GM12891 (cell line): Measurements from ENCODE around the gene MVB12B.

Experiments used
- DNase-seq: peaks from one replicate; pipeline ENCODE4 v3.0.0; 2011; ENCODE audit warnings: low spot score; ENCODE audit not compliant: insufficient read length
- FAIRE-seq: peaks from 2 replicates; lab custom pipeline; 2011; peaks lifted over from hg19 to GRCh38; lab: Jason Lieb, UNC
- PAX5 ChIP-seq: IDR thresholded peaks from 2 replicates; pipeline ENCODE4 v1.6.1; 2011; ENCODE audit warnings: low read length, moderate library complexity, mild to moderate bottlenecking; ENCODE audit not compliant: insufficient read depth, severe bottlenecking
- POLR2A ChIP-seq: IDR thresholded peaks from 2 replicates; pipeline ENCODE4 v1.6.1; 2011; ENCODE audit warnings: low read depth, low read length, control low read depth
- POLR2AphosphoS5 ChIP-seq: IDR thresholded peaks from 2 replicates; pipeline ENCODE4 v1.6.1; 2011; ENCODE audit warnings: low read depth, low read length, control low read depth
- POU2F2 ChIP-seq: IDR thresholded peaks from 2 replicates; pipeline ENCODE4 v1.6.1; 2011; ENCODE audit warnings: low read depth, mild to moderate bottlenecking, control low read depth, low read length, moderate library complexity
- SPI1 ChIP-seq: IDR thresholded peaks from 2 replicates; pipeline ENCODE4 v1.6.1; 2011; ENCODE audit warnings: low read depth, low read length, control low read depth
- TAF1 ChIP-seq: IDR thresholded peaks from 2 replicates; pipeline ENCODE4 v1.6.1; 2011; ENCODE audit warnings: low read depth, low read length, control low read depth

The MVB12B gene

DNA sequence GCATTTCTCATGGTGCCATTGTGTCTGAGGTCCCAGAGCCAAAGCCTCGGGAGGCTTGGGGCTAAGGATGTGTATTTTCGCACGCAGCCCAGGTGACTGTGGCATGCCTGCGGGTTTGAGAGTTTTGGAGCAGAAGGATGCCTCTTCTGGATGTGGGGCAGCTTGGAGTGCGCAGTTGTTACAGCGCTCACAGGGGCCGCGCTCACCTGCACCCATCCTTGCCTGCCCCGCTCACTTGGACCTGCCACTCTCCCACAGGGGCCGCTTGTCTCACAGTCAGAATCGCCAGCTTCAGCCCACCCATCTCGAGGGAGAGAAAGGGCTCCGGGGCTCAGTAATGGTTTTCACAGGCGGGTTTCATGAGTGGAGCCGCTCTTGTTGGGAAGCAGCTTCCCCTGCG lies 132.9 kb downstream of the MVB12B start:
- TF ChIP-seq PAX5 (no peak), TAF1 (no peak), POLR2AphosphoS5 (no peak), SPI1 (no peak), POU2F2 (no peak), POLR2A (no peak)
- FAIRE-seq: no peak

DNA sequence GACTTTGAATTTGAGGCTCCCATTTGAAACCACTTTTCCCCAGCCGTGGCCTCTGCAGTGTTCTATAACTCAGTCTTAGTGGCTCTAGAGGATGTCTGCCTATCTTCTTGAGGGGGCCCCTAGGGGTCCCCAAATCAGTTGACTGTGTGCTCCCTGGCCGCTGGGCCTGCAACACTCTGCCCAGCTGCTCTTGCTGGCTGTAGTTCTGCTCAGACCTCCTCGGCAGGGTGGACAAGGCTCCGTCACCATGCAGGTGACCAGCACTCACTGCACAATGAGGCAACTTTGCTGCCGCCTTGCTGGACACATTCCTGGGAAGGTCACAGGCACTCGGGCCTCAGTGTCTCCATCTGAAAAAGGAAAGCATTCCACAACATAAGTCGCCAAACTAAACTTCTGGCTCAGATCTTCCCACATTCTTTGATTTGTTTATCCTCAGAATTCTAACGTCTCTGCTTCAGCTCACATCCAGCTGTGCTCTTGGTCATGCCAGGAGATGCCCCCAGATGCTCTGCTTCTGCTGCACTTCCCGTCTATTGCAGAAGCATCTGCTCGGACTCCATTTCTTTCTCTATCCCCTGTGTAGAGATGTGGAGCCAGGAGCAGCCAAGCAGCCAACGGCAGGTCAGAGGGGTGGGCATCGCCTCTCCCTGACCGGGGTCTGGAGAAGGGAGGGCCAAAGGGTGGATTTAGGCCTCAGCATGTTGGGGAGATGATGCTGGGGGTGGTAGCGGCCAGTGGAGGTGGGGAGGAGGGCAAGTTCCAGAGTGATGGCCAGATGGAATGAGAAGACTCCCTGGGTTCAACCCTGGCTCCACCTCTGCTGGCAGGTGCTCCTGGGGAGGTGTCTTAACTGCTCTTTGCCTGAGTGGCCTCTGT lies 133.6 kb downstream of the MVB12B start:
- no peak for TF ChIP-seq SPI1
- TF ChIP-seq POU2F2: no peak
- no peak for TF ChIP-seq POLR2A
- TF ChIP-seq POLR2AphosphoS5: no peak
- TF ChIP-seq TAF1: no peak
- no peak for TF ChIP-seq PAX5
- DNase-seq (no peak), FAIRE-seq (no peak)

More for the DNA sequence above, 132.9 kb downstream of the MVB12B start:
- DNase-seq: no peak

- no peak for TF ChIP-seq PAX5
- no peak for TF ChIP-seq POLR2AphosphoS5
- no peak for TF ChIP-seq TAF1
Observed at GRCh38 chr9:126461029-126461428, 134.4 kb downstream of the MVB12B start.

GRCh38 chr9:126461608-126462007 lies 135.0 kb downstream of the MVB12B start:
- TF ChIP-seq SPI1 (no peak), PAX5 (no peak), POLR2A (no peak), TAF1 (no peak), POLR2AphosphoS5 (no peak), POU2F2 (no peak)
- no peak for DNase-seq
- no peak for FAIRE-seq

More at GRCh38 chr9:126461029-126461428, 134.4 kb downstream of the MVB12B start:
- DNase-seq: no peak
- no peak for FAIRE-seq

GRCh38 chr9:126462617-126463016 lies 136.0 kb downstream of the MVB12B start:
- TF ChIP-seq POLR2A: no peak
- no peak for TF ChIP-seq SPI1
- no peak for TF ChIP-seq TAF1
- no peak for TF ChIP-seq POLR2AphosphoS5
- TF ChIP-seq PAX5: no peak
- no peak for TF ChIP-seq POU2F2
- no peak for FAIRE-seq
- no peak for DNase-seq

DNA sequence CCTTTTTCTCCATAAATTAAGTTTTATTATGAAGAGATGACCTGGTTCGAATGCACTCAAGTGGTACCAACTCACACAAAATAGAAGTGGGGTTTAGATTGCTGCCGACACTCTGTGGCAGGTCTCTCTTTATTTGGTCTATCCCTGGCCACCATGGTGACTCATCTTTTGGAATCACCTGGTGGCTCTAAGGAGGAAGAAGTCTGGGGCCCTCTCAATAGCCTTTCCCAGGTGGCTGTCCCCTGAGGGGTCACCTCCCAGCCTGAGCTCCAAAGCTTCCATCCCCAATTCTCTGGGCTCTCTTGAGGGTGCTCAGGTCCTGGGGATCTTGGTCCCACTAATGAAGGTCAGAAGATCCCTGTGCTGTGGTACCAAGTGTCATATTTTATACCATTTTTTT lies 136.8 kb downstream of the MVB12B start:
- DNase-seq (no peak), FAIRE-seq (no peak)
- TF ChIP-seq PAX5 (no peak), TAF1 (no peak)

GRCh38 chr9:126464694-126465441 lies 138.2 kb downstream of the MVB12B start:
- FAIRE-seq: no peak
- no peak for TF ChIP-seq TAF1
- no peak for TF ChIP-seq POU2F2
- TF ChIP-seq PAX5: no peak
- no peak for TF ChIP-seq POLR2A
- no peak for TF ChIP-seq SPI1
- TF ChIP-seq POLR2AphosphoS5: no peak
- DNase-seq: no peak

DNA sequence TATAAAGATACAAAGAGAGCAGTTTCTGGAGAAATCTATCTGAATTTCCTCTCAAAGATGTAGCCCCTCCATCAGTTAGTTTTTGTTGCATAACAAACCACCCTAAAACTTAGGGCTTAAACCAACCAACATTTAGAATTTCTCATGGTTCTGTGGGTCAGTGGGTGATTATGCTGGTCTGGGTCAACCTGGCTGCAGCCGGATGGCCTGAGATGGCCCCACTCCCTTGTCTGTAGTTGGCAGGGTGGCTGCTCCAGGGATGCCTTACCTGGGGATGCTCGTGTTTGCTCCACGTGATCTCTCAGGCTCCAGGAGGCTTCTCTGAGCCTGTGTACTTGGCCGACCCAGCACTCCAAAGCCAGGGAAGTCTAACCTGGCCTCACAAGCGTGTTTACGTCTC lies 139.3 kb downstream of the MVB12B start:
- TF ChIP-seq POLR2A (no peak), POLR2AphosphoS5 (no peak), POU2F2 (no peak), SPI1 (no peak), TAF1 (no peak), PAX5 (no peak)
- DNase-seq (no peak), FAIRE-seq (no peak)

DNA sequence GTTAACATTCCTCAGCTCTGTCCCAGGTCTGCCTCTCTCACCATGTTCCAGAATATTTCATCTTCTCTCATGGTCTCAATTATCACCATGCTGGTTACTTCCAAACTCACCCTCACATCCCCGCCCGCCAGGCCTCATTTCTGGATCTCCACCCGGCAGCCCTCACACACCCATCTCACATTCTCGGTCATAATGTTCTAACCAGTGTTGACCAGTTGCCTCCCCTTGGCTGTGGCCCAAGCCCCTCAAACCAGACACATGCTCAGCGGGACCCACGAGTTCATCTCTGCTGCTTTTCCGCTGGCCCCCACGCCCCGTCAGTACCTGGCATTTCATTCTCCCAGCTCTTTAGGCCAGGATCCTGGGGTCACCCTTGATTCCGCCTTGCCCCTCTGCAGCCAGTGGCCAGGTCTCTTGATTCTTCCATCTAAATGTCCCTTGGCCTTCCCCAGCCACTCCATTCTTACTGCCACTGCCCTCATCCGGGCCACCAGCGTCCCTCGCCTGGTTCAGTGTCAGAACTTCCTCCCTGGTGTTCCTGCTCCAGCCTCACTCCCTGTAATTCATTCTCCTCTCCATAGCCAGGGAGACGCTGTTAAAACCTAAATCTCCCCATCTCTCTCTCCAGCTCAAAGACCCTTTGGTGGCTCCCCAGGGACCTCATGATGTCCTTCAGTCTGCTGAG lies 141.7 kb downstream of the MVB12B start:
- FAIRE-seq (no peak), DNase-seq (no peak)
- TF ChIP-seq TAF1 (no peak), SPI1 (no peak), POLR2A (no peak), POLR2AphosphoS5 (no peak), PAX5 (no peak), POU2F2 (no peak)
